ENCODE results near the gene TECPR2.
"Not testable (repeated sequence)": the region's sequence is repeated elsewhere in the genome, so short reads cannot be mapped to it uniquely, and the experiment has no call there.

TECPR2 gene

GRCh38 chr14:102513899-102514772, 151.4 kb downstream of the TECPR2 start:
- no peak overlapping the region for H3K4me3 ChIP-seq (ENCODE audit: low read length)
- no peak for DNase-seq (ENCODE audit: low read depth, low spot score)

- DNase-seq (ENCODE audit: low read depth, low spot score), result no peak
- H3K4me3 ChIP-seq (ENCODE audit: low read length), result no peak overlapping the region
Measured at GRCh38 chr14:102514987-102515733, 152.4 kb downstream of the TECPR2 start.

GRCh38 chr14:102516531-102517391, 154.0 kb downstream of the TECPR2 start:
- H3K4me3 ChIP-seq (ENCODE audit: low read length), result peak overlapping the region; percentile 48
- no peak for DNase-seq (ENCODE audit: low read depth, low spot score)

GRCh38 chr14:102517392-102518062, 154.8 kb downstream of the TECPR2 start:
- peak overlapping the region; percentile 48 for H3K4me3 ChIP-seq (ENCODE audit: low read length)
- no peak for DNase-seq (ENCODE audit: low read depth, low spot score)

GRCh38 chr14:102518063-102518648, 155.4 kb downstream of the TECPR2 start:
- DNase-seq (ENCODE audit: low read depth, low spot score), result no peak
- no peak overlapping the region for H3K4me3 ChIP-seq (ENCODE audit: low read length)

GRCh38 chr14:102519709-102520108, 157.0 kb downstream of the TECPR2 start:
- H3K4me3 ChIP-seq (ENCODE audit: low read length); DNase-seq (ENCODE audit: low read depth, low spot score): not testable (repeated sequence)

- H3K4me3 ChIP-seq (ENCODE audit: low read length), result no peak overlapping the region
- DNase-seq (ENCODE audit: low read depth, low spot score), result no peak
Measured at GRCh38 chr14:102523200-102523568, 160.4 kb downstream of the TECPR2 start.

GRCh38 chr14:102523569-102524450, 161.1 kb downstream of the TECPR2 start:
- DNase-seq (ENCODE audit: low read depth, low spot score), result no peak
- peak overlapping the region; percentile 84 for H3K4me3 ChIP-seq (ENCODE audit: low read length)

GRCh38 chr14:102524451-102525218, 161.9 kb downstream of the TECPR2 start:
- peak overlapping the region; percentile 84 for H3K4me3 ChIP-seq (ENCODE audit: low read length)

GRCh38 chr14:102525219-102525928, 162.6 kb downstream of the TECPR2 start:
- H3K4me3 ChIP-seq (ENCODE audit: low read length), result peak overlapping the region; percentile 84
- peak; percentile 48 for DNase-seq (ENCODE audit: low read depth, low spot score)

More at GRCh38 chr14:102524451-102525218, 161.9 kb downstream of the TECPR2 start:
- peak; percentile 96 for DNase-seq (ENCODE audit: low read depth, low spot score)

GRCh38 chr14:102525929-102526497, 163.3 kb downstream of the TECPR2 start:
- DNase-seq (ENCODE audit: low read depth, low spot score), result no peak
- no peak overlapping the region for H3K4me3 ChIP-seq (ENCODE audit: low read length)

- H3K4me3 ChIP-seq (ENCODE audit: low read length), result no peak overlapping the region
- no peak for DNase-seq (ENCODE audit: low read depth, low spot score)
Measured at GRCh38 chr14:102528431-102529170, 165.9 kb downstream of the TECPR2 start.

GRCh38 chr14:102530828-102531478, 168.2 kb downstream of the TECPR2 start:
- no peak overlapping the region for H3K4me3 ChIP-seq (ENCODE audit: low read length)
- peak; percentile 6 for DNase-seq (ENCODE audit: low read depth, low spot score)

- no peak overlapping the region for H3K4me3 ChIP-seq (ENCODE audit: low read length)
- no peak for DNase-seq (ENCODE audit: low read depth, low spot score)
Measured at GRCh38 chr14:102532204-102532658, 169.5 kb downstream of the TECPR2 start.

Data from Jurkat, Clone E6-1 (cell line).